ENCODE data around the gene ARSH. TPM values are rescaled to one million over a fixed set of nuclear protein-coding genes. Genes with fewer than 3 reads are reported as not detected.

The ARSH gene
- total and polyA plus RNA-seq, 2 donors (not counting 1 experiment from before 2014, with no cell fraction given) = not detected

GRCh38 chrX:2984342-2984741 lies 22.0 kb upstream of the ARSH start:
- H3K4me3 Mint-ChIP-seq = no peak overlapping the region
- Histone ChIP-seq H4K20me1 (ENCODE audit: control insufficient read depth, insufficient read depth, low read length, poor library complexity, severe bottlenecking) (no peaks in the 10 kb centered on the region), H3K9ac (ENCODE audit: low read length) (no peak overlapping the region), H3K36me3 (replicated peaks in 1 of 2; ENCODE audit: control extremely low read depth in 1 of 2, control insufficient read depth in 1 of 2, extremely low read depth in 1 of 2, insufficient read depth in 2 of 2, low read length in 1 of 2) (no peaks in the 10 kb centered on the region), H3K4me1 (ENCODE audit: control insufficient read depth in 2 of 2, insufficient read depth in 2 of 2, low read length in 2 of 2) (no peaks in the 10 kb centered on the region), H3K9me3 (ENCODE audit: control extremely low read depth in 1 of 3, control insufficient read depth in 2 of 3, insufficient read depth in 1 of 3, low read length in 2 of 3) (peaks cover 0 to 7% (median 0%) of the 10 kb centered on the region in 3 donors), H3K4me2 (replicated peaks; ENCODE audit: low read depth, low read length, poor library complexity, severe bottlenecking) (no peak overlapping the region), H3K4me3 (ENCODE audit: control extremely low read depth in 1 of 5, extremely low read depth in 1 of 5, insufficient read depth in 1 of 5, low read depth in 2 of 5, low read length in 4 of 5) (no peak overlapping the region), H2AFZ (ENCODE audit: insufficient read depth, low read depth, low read length, poor library complexity, severe bottlenecking) (no peak overlapping the region), H3K27ac (ENCODE audit: low read length in 2 of 2) (no peak overlapping the region), H3K27me3 (replicated peaks in 1 of 4; ENCODE audit: control extremely low read depth in 1 of 4, control insufficient read depth in 3 of 4, insufficient read depth in 4 of 4, low read length in 3 of 4) (no peaks in the 10 kb centered on the region), H3K79me2 (ENCODE audit: control insufficient read depth, insufficient read depth, low read length) (no peaks in the 10 kb centered on the region)
- peaks cover 3% of the 10 kb centered on the region for H3K9me3 Mint-ChIP-seq (ENCODE audit: insufficient read depth)
- no peak for TF ChIP-seq EZH2 (IDR thresholded peaks at IDR 0.05; ENCODE audit: borderline replicate concordance, insufficient read depth, low read depth, low read length, poor library complexity, severe bottlenecking)
- TF ChIP-seq, protein P1, sequence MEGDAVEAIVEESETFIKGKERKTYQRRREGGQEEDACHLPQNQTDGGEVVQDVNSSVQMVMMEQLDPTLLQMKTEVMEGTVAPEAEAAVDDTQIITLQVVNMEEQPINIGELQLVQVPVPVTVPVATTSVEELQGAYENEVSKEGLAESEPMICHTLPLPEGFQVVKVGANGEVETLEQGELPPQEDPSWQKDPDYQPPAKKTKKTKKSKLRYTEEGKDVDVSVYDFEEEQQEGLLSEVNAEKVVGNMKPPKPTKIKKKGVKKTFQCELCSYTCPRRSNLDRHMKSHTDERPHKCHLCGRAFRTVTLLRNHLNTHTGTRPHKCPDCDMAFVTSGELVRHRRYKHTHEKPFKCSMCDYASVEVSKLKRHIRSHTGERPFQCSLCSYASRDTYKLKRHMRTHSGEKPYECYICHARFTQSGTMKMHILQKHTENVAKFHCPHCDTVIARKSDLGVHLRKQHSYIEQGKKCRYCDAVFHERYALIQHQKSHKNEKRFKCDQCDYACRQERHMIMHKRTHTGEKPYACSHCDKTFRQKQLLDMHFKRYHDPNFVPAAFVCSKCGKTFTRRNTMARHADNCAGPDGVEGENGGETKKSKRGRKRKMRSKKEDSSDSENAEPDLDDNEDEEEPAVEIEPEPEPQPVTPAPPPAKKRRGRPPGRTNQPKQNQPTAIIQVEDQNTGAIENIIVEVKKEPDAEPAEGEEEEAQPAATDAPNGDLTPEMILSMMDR (IDR thresholded peaks at IDR 0.05) = no peak
- CTCF ChIA-PET = no interaction called here
- H3K4me1 Mint-ChIP-seq = no peaks in the 10 kb centered on the region
- ATAC-seq (ENCODE audit: low read depth) (no peak), DNase-seq (no peak)
- WGBS (ENCODE audit: insufficient coverage) = no CpG with 5 or more reads among the region's 4 CpGs
- intact Hi-C loops (cut with micrococcal nuclease) = no loop called here
- H3K27me3 Mint-ChIP-seq = no peaks in the 10 kb centered on the region
- no peak overlapping the region for H3K27ac Mint-ChIP-seq
- POLR2A ChIA-PET = no interaction called here

DNA sequence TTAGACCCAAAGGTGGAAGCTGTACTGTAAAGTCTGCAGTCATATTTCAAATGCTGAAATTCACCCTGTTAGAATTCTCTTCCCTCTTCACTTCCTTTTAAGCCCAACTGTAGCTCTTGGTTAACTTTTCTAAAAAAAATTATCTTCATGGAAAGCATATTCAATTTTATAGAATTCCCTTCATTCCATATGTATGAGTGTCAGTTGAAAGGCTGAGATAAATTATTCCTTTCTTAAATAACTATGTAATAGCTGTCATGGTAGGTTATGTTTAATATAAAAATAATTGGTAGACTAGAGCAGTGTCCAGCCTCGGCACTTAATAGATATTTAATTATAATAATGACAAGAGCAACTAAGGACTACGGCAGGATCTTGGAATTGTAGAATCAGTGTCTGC lies 16.8 kb upstream of the ARSH start:
- peaks cover 4% of the 10 kb centered on the region for H3K27me3 Mint-ChIP-seq
- CTCF ChIA-PET = no interaction called here
- POLR2A ChIA-PET = no interaction called here
- intact Hi-C loops (cut with micrococcal nuclease) = no loop called here
- Histone ChIP-seq H2AFZ (ENCODE audit: insufficient read depth, low read depth, low read length, poor library complexity, severe bottlenecking) (no peak overlapping the region), H4K20me1 (ENCODE audit: control insufficient read depth, insufficient read depth, low read length, poor library complexity, severe bottlenecking) (no peaks in the 10 kb centered on the region), H3K9ac (ENCODE audit: low read length) (no peak overlapping the region), H3K27ac (ENCODE audit: low read length in 2 of 2) (no peak overlapping the region), H3K4me1 (ENCODE audit: control insufficient read depth in 2 of 2, insufficient read depth in 2 of 2, low read length in 2 of 2) (no peaks in the 10 kb centered on the region), H3K9me3 (ENCODE audit: control extremely low read depth in 1 of 3, control insufficient read depth in 2 of 3, insufficient read depth in 1 of 3, low read length in 2 of 3) (no peaks in the 10 kb centered on the region), H3K27me3 (replicated peaks in 1 of 4; ENCODE audit: control extremely low read depth in 1 of 4, control insufficient read depth in 3 of 4, insufficient read depth in 4 of 4, low read length in 3 of 4) (no peaks in the 10 kb centered on the region), H3K4me2 (replicated peaks; ENCODE audit: low read depth, low read length, poor library complexity, severe bottlenecking) (no peak overlapping the region), H3K36me3 (replicated peaks in 1 of 2; ENCODE audit: control extremely low read depth in 1 of 2, control insufficient read depth in 1 of 2, extremely low read depth in 1 of 2, insufficient read depth in 2 of 2, low read length in 1 of 2) (no peaks in the 10 kb centered on the region), H3K79me2 (ENCODE audit: control insufficient read depth, insufficient read depth, low read length) (no peaks in the 10 kb centered on the region), H3K4me3 (ENCODE audit: control extremely low read depth in 1 of 5, extremely low read depth in 1 of 5, insufficient read depth in 1 of 5, low read depth in 2 of 5, low read length in 4 of 5) (no peak overlapping the region)
- no CpG with 5 or more reads among the region's 2 CpGs for WGBS (ENCODE audit: insufficient coverage)
- no peaks in the 10 kb centered on the region for H3K9me3 Mint-ChIP-seq (ENCODE audit: insufficient read depth)
- ATAC-seq (ENCODE audit: low read depth) (no peak), DNase-seq (no peak)
- no peak overlapping the region for H3K4me3 Mint-ChIP-seq
- H3K4me1 Mint-ChIP-seq = no peaks in the 10 kb centered on the region
- H3K27ac Mint-ChIP-seq = no peak overlapping the region
- no peak for TF ChIP-seq EZH2 (IDR thresholded peaks at IDR 0.05; ENCODE audit: borderline replicate concordance, insufficient read depth, low read depth, low read length, poor library complexity, severe bottlenecking)
- TF ChIP-seq, protein P1 (IDR thresholded peaks at IDR 0.05) = no peak
